Measurements from ENCODE around the gene HSP90AB1. TPM values are rescaled to one million over a fixed set of nuclear protein-coding genes. Genes with fewer than 3 reads are reported as not detected.

The HSP90AB1 gene
- total and polyA plus RNA-seq, 9 of the 15 experiments (the other 6 are each of a cell fraction or from before 2014, with no cell fraction given), result 1,780 to 3,358 (median 2,262) TPM

DNA sequence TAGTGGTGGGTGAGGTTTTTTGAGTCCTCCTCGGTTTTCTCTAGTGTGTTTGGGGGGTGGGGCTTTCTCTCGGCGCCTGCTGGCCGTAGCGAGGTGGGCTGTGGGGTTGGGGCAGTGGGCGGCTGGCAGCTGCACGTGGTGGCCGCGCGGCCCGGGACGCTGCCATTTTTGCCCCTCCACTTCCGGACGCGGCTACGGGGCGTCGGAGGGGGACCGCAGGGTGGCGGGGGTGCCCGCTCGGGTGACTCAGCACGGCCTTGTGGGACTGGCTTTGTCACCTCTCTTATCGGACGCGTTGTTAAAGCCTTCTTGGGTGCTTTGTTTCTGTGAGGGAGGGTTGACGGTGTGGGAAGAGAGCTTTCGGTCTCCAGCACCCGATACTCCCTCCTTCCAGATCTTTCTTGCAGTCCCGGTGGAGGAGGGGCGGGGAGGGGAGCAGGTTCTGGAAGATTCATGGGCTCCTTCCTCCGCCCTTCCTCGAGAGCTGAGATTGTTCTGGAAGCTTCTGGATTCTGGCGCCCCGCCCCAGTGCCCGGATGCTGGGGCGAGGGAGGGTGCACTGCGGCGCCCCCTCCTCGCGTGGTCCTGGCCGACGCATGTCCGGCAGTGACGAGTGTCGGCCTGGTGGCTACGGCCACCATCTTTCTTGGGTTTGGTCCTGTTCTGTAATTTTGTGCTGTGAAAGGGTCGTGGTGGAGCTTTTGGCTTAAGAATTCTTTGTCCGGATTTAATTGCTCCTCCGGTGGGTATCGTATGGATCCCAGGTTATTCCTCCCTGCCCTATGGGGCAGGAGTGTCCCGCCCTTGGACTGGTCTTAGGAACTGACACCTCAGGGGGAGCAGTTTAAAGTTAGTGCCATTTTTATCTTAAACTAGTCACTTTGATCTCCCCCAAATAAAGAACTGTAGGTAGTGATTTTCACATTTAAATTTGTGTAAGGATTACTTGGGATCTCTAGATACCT is 719 bp downstream of the HSP90AB1 start (continued):
- TF ChIP-seq HSF4 (CRISPR knock-in tag; IDR thresholded peaks at IDR 0.05; ENCODE audit: borderline replicate concordance), result no peak
- no peak for TF ChIP-seq YBX1 (IDR thresholded peaks at IDR 0.05)
- TF ChIP-seq ZNF197 (CRISPR knock-in tag; IDR thresholded peaks at IDR 0.05; ENCODE audit: low read depth), result 0 out of 2 replicates have a peak, but pooled peaks have one; percentile 16
- TF ChIP-seq, protein P1, sequence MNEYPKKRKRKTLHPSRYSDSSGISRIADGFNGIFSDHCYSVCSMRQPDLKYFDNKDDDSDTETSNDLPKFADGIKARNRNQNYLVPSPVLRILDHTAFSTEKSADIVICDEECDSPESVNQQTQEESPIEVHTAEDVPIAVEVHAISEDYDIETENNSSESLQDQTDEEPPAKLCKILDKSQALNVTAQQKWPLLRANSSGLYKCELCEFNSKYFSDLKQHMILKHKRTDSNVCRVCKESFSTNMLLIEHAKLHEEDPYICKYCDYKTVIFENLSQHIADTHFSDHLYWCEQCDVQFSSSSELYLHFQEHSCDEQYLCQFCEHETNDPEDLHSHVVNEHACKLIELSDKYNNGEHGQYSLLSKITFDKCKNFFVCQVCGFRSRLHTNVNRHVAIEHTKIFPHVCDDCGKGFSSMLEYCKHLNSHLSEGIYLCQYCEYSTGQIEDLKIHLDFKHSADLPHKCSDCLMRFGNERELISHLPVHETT (CRISPR knock-in tag; conservative IDR thresholded peaks at IDR 0.05 in 1 of 2, IDR thresholded peaks at IDR 0.05 in 1 of 2), result no peak
- peak; percentile 84; the same call in 1 of the 2 replicates for TF ChIP-seq CUX1 (CRISPR knock-in tag; IDR thresholded peaks at IDR 0.05)
- peak in 1 of 2 experiments; percentile 38; a peak in 1 of 4 replicates for TF ChIP-seq ETV6 (IDR thresholded peaks at IDR 0.05; ENCODE audit: borderline replicate concordance in 1 of 2, low read depth in 2 of 2, low read length in 1 of 2)
- peak; percentile 16; the same call in 1 of the 2 replicates for TF ChIP-seq ETV6 (CRISPR knock-in tag; IDR thresholded peaks at IDR 0.05; ENCODE audit: borderline replicate concordance)
- peak; percentile 2; the same call in 1 of the 2 replicates for TF ChIP-seq RUNX1 (IDR thresholded peaks at IDR 0.05; ENCODE audit: low read depth)
- TF ChIP-seq RFX5 (IDR thresholded peaks at IDR 0.05; ENCODE audit: low read depth, low read length), result no peak
- 0 out of 2 replicates have a peak, but pooled peaks have one; percentile 7 for TF ChIP-seq NFXL1 (CRISPR knock-in tag; IDR thresholded peaks at IDR 0.05)
- TF ChIP-seq ZNF24 (IDR thresholded peaks at IDR 0.05), result 0 out of 2 replicates have a peak, but pooled peaks have one; percentile 2
- 0 out of 2 replicates have a peak, but pooled peaks have one; percentile 20 for TF ChIP-seq MED1 (CRISPR knock-in tag; IDR thresholded peaks at IDR 0.05; ENCODE audit: borderline replicate concordance)
- peak; percentile 15; the same call in 1 of the 2 replicates for TF ChIP-seq ZNF282 (CRISPR knock-in tag; IDR thresholded peaks at IDR 0.05)
- no peak; the same call in 1 of the 2 replicates for TF ChIP-seq NR2C2 (CRISPR knock-in tag; IDR thresholded peaks at IDR 0.05)
- TF ChIP-seq NR2C2 (tag; IDR thresholded peaks at IDR 0.05), result peak; percentile 62; the same call in 1 of the 2 replicates
- no peak for TF ChIP-seq XRCC3 (IDR thresholded peaks at IDR 0.05)
- TF ChIP-seq ZNF444 (CRISPR knock-in tag; IDR thresholded peaks at IDR 0.05), result no peak
- peak; percentile 47; the same call in 1 of the 2 replicates for TF ChIP-seq ZNF274 (IDR thresholded peaks at IDR 0.05; ENCODE audit: borderline replicate concordance, low read depth, low read length)
- TF ChIP-seq CREB1 (IDR thresholded peaks at IDR 0.05), result no peak; the same call in 1 of the 2 replicates
- TF ChIP-seq CREB1 (CRISPR knock-in tag; IDR thresholded peaks at IDR 0.05), result peak; percentile 67; the same call in 1 of the 2 replicates
- TF ChIP-seq HDGF (IDR thresholded peaks at IDR 0.05), result no peak
- peak; percentile 93; the same call in 1 of the 2 replicates for TF ChIP-seq ELF4 (CRISPR knock-in tag; IDR thresholded peaks at IDR 0.05)

Measured in K562 (cell line).